ENCODE measurements around the gene ARHGEF17.

DNA sequence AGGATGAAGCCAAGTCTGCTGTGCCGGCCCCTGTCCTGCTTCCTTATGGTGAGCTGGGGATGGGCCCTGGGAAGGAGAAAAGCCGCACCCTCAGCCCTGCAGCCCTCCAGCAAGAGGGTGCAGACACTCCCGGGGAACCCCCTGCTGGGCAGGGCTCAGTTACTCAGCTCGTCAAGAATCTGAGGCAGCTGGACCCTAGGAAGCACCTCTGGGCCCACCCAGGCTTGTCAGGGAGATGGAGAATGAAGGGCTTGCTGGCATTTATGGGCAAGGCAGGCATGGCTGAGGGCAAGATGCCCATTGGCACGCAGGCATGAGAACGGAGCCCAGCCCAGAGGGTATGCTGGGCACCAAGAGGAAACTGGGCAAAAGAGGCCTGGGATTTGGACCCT is 81.1 kb downstream of the ARHGEF17 start:
- TF ChIP-seq, protein P1, sequence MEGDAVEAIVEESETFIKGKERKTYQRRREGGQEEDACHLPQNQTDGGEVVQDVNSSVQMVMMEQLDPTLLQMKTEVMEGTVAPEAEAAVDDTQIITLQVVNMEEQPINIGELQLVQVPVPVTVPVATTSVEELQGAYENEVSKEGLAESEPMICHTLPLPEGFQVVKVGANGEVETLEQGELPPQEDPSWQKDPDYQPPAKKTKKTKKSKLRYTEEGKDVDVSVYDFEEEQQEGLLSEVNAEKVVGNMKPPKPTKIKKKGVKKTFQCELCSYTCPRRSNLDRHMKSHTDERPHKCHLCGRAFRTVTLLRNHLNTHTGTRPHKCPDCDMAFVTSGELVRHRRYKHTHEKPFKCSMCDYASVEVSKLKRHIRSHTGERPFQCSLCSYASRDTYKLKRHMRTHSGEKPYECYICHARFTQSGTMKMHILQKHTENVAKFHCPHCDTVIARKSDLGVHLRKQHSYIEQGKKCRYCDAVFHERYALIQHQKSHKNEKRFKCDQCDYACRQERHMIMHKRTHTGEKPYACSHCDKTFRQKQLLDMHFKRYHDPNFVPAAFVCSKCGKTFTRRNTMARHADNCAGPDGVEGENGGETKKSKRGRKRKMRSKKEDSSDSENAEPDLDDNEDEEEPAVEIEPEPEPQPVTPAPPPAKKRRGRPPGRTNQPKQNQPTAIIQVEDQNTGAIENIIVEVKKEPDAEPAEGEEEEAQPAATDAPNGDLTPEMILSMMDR (IDR thresholded peaks at IDR 0.05), result no peak
- TF ChIP-seq MAZ (IDR thresholded peaks at IDR 0.05; ENCODE audit: borderline replicate concordance, low read depth, low read length) (no peak), POLR2A (IDR thresholded peaks at IDR 0.05; ENCODE audit: low read length) (no peak), RARB (CRISPR knock-in tag; IDR thresholded peaks at IDR 0.05) (no peak), GATA3 (IDR thresholded peaks at IDR 0.05; ENCODE audit: borderline replicate concordance) (no peak), KDM1A (IDR thresholded peaks at IDR 0.05; ENCODE audit: low read depth) (no peak), EP300 (IDR thresholded peaks at IDR 0.05) (no peak), CEBPB (IDR thresholded peaks at IDR 0.05) (no peak), NR3C1 (IDR thresholded peaks at IDR 0.05) (no peak), JUN (IDR thresholded peaks at IDR 0.05) (no peak)
- TF ChIP-seq, protein P2, sequence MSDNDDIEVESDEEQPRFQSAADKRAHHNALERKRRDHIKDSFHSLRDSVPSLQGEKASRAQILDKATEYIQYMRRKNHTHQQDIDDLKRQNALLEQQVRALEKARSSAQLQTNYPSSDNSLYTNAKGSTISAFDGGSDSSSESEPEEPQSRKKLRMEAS (IDR thresholded peaks at IDR 0.05), result no peak
- TF ChIP-seq, protein P3, sequence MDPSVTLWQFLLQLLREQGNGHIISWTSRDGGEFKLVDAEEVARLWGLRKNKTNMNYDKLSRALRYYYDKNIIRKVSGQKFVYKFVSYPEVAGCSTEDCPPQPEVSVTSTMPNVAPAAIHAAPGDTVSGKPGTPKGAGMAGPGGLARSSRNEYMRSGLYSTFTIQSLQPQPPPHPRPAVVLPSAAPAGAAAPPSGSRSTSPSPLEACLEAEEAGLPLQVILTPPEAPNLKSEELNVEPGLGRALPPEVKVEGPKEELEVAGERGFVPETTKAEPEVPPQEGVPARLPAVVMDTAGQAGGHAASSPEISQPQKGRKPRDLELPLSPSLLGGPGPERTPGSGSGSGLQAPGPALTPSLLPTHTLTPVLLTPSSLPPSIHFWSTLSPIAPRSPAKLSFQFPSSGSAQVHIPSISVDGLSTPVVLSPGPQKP (IDR thresholded peaks at IDR 0.05; ENCODE audit: low read depth, low read length), result no peak
- TF ChIP-seq, protein P4, sequence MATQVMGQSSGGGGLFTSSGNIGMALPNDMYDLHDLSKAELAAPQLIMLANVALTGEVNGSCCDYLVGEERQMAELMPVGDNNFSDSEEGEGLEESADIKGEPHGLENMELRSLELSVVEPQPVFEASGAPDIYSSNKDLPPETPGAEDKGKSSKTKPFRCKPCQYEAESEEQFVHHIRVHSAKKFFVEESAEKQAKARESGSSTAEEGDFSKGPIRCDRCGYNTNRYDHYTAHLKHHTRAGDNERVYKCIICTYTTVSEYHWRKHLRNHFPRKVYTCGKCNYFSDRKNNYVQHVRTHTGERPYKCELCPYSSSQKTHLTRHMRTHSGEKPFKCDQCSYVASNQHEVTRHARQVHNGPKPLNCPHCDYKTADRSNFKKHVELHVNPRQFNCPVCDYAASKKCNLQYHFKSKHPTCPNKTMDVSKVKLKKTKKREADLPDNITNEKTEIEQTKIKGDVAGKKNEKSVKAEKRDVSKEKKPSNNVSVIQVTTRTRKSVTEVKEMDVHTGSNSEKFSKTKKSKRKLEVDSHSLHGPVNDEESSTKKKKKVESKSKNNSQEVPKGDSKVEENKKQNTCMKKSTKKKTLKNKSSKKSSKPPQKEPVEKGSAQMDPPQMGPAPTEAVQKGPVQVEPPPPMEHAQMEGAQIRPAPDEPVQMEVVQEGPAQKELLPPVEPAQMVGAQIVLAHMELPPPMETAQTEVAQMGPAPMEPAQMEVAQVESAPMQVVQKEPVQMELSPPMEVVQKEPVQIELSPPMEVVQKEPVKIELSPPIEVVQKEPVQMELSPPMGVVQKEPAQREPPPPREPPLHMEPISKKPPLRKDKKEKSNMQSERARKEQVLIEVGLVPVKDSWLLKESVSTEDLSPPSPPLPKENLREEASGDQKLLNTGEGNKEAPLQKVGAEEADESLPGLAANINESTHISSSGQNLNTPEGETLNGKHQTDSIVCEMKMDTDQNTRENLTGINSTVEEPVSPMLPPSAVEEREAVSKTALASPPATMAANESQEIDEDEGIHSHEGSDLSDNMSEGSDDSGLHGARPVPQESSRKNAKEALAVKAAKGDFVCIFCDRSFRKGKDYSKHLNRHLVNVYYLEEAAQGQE (IDR thresholded peaks at IDR 0.05), result no peak

All from A549 (cell line).